Aorta (tissue), 5 donors: ENCODE data around the gene CDCA7L. TPM values are rescaled to one million over a fixed set of nuclear protein-coding genes. Genes with fewer than 3 reads are reported as not detected.

ENCODE experiments used
- ATAC-seq: fragments of 200-7000 bp; cut with Tn5 transposase; one replicate; pipeline ENCODE4 v1.9.1; 2022; ENCODE audit warnings: moderate library complexity; ENCODE audit not compliant: low FRiP score
- DNase-seq, 2 donors: peaks; one replicate each; pipeline ENCODE4 v3.0.0-alpha.2; 2020
- H3K27ac ChIP-seq, 2 donors: one replicate each; pipeline ENCODE4 v1.5.1; 2013; ENCODE audit warnings: low read length in 2 of 2, mild to moderate bottlenecking in 2 of 2, moderate library complexity in 2 of 2, control low read depth in 1 of 2, inconsistent platforms in 1 of 2, low read depth in 1 of 2
- H3K27me3 ChIP-seq, 2 donors: one replicate each; pipeline ENCODE4 v1.6.1; 2013; ENCODE audit warnings: control low read depth in 1 of 2, low read length in 1 of 2, mild to moderate bottlenecking in 1 of 2, moderate library complexity in 1 of 2; ENCODE audit not compliant: insufficient read depth in 2 of 2, control insufficient read depth in 1 of 2
- H3K36me3 ChIP-seq, 2 donors: one replicate each; pipeline ENCODE4 v1.6.1; 2013; ENCODE audit warnings: control low read depth in 1 of 2, low read length in 1 of 2, mild to moderate bottlenecking in 1 of 2; ENCODE audit not compliant: insufficient read depth in 2 of 2, control insufficient read depth in 1 of 2
- H3K4me1 ChIP-seq, 2 donors: one replicate each; pipeline ENCODE4 v1.6.1; 2013; ENCODE audit warnings: low read length in 2 of 2, control low read depth in 1 of 2, mild to moderate bottlenecking in 1 of 2, moderate library complexity in 1 of 2; ENCODE audit not compliant: insufficient read depth in 2 of 2, control insufficient read depth in 1 of 2
- H3K4me3 ChIP-seq, 2 donors: one replicate each; pipeline ENCODE4 v1.5.1; 2013; ENCODE audit warnings: low read length in 2 of 2, control low read depth in 1 of 2, mild to moderate bottlenecking in 1 of 2
- H3K9me3 ChIP-seq: one replicate; pipeline ENCODE4 v1.6.1; 2013; ENCODE audit warnings: mild to moderate bottlenecking, low read length; ENCODE audit not compliant: control insufficient read depth
- WGBS, 2 donors: extraction: QIAGEN DNeasy Blood & Tissue Kit; methylation state at CpG; one replicate each; pipeline ENCODE4 v1.1.7; 2013; 5-methylcytosine and 5-hydroxymethylcytosine counted together
- intact Hi-C, 2 donors: fragments of 100-400 bp; cut with DNase I; formaldehyde crosslinking; loops; one replicate each; pipeline versions ENCODE4 v1.14.2 to v1.15.0; 2022
- polyA plus RNA-seq, 2 donors: library from polyadenylated mRNA; stranded (reverse); fragments of 200-250 nt; gene quantifications; one replicate each; pipeline ENCODE4 v1.2.3, GENCODE V29; 2013
- total RNA-seq, 2 donors: library from RNA; stranded (reverse); fragmentation: NEBNext Ultra II Directional; extraction: Animal tissue kit (Norgen Biotek cat#: 25700); gene quantifications; one replicate each; pipeline ENCODE4 v1.2.1, GENCODE V29; 2021
- donor health status: healthy with polysubstance abuse.
- donor health status: Bipolar disorder and iron deficiency.
- donor health status: DM: no; HTN: no; CAD: no.
- donor health status: DM: no; HTN: no; CAD: no.
- donor health status: DM: yes; HTN: yes; CAD: no.

CDCA7L gene
- total and polyA plus RNA-seq, 4 donors, result 4.1 to 7.2 (median 4.9) TPM

DNA sequence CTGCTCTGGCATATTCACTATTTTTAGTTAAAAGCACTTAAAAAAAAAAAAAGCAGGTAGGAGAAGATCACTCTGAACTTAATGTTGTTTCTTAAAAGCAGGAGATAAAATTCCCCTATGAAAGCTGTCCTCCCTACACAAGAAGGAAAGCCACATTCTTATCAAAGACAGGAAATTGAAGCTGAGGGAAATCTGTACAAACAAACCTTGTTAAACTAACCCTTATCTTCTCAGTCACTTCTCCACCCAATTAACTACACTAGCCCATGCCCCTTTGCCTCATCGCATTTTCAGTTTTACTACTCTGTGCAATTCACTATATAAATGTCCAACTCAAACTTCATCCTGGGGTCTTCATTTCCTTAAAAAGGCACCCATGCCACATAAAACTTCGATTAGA, 2.7 kb upstream of the CDCA7L start:
- Histone ChIP-seq H3K4me1 (no peaks in the 10 kb centered on the region), H3K9me3 (no peaks in the 10 kb centered on the region), H3K36me3 (no peaks in the 10 kb centered on the region), H3K27ac (no peak overlapping the region), H3K4me3 (no peak overlapping the region), H3K27me3 (no peaks in the 10 kb centered on the region)
- intact Hi-C loops, result no loop called here
- DNase-seq (no peak), ATAC-seq (no peak)
- WGBS, 2 donors, result 84 to 95% methylated on average over 2 of the region's 2 CpGs

GRCh38 chr7:21947946-21948345, 2.2 kb upstream of the CDCA7L start:
- Histone ChIP-seq H3K4me1 (no peaks in the 10 kb centered on the region), H3K27me3 (no peaks in the 10 kb centered on the region), H3K9me3 (no peaks in the 10 kb centered on the region), H3K27ac (no peak overlapping the region), H3K36me3 (no peaks in the 10 kb centered on the region), H3K4me3 (no peak overlapping the region)
- DNase-seq, result no peak
- intact Hi-C loops, result no loop called here
- ATAC-seq, result no peak
- WGBS, 2 donors, result 65 to 68% methylated on average over 2 of the region's 2 CpGs

DNA sequence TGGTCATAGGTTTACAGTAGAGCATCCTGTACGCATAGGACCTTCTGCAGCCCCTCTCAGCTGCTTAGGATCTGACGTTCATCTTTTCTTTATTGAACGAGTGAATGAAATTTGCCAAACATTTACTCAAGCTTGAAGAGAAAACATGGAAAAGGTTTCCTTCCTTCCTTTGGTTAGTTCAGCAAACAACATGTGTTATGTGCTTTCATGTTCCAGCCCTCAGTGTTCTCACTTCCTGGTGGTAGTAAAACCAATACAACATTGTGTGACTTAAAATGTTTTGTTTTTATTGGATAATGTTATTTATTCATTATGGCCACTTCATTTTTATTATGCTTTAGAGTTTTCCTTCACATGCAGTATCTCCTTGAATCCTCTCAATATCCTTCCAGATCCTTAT, 1.4 kb upstream of the CDCA7L start:
- intact Hi-C loops, result no loop called here
- Histone ChIP-seq H3K27ac (no peak overlapping the region), H3K27me3 (no peaks in the 10 kb centered on the region), H3K4me3 (no peak overlapping the region), H3K4me1 (no peaks in the 10 kb centered on the region), H3K9me3 (no peaks in the 10 kb centered on the region), H3K36me3 (no peaks in the 10 kb centered on the region)
- WGBS, 2 donors, result 49 to 59% methylated on average over 3 of the region's 3 CpGs
- ATAC-seq (no peak), DNase-seq (no peak)

- Histone ChIP-seq H3K4me1 (no peaks in the 10 kb centered on the region), H3K27ac (no peak overlapping the region), H3K9me3 (no peaks in the 10 kb centered on the region), H3K36me3 (no peaks in the 10 kb centered on the region), H3K4me3 (peak overlapping the region in 1 of 2 donors; percentile 63), H3K27me3 (no peaks in the 10 kb centered on the region)
- no peak for ATAC-seq
- intact Hi-C loops, result no loop called here
- 32% methylated on average over 8 of the region's 8 CpGs for WGBS, 2 donors
- no peak for DNase-seq
Measured at GRCh38 chr7:21946222-21946709, 567 bp upstream of the CDCA7L start.

- Histone ChIP-seq H3K27ac (no peak overlapping the region), H3K36me3 (no peaks in the 10 kb centered on the region), H3K27me3 (no peaks in the 10 kb centered on the region), H3K4me3 (peak overlapping the region in 1 of 2 donors; percentile 63), H3K9me3 (no peaks in the 10 kb centered on the region), H3K4me1 (no peaks in the 10 kb centered on the region)
- 0 to 1% methylated on average over 34 of the region's 34 CpGs for WGBS, 2 donors
- intact Hi-C loops, result no loop called here
- ATAC-seq (no peak), DNase-seq (no peak)
Measured at GRCh38 chr7:21944616-21945453, 864 bp downstream of the CDCA7L start.

DNA sequence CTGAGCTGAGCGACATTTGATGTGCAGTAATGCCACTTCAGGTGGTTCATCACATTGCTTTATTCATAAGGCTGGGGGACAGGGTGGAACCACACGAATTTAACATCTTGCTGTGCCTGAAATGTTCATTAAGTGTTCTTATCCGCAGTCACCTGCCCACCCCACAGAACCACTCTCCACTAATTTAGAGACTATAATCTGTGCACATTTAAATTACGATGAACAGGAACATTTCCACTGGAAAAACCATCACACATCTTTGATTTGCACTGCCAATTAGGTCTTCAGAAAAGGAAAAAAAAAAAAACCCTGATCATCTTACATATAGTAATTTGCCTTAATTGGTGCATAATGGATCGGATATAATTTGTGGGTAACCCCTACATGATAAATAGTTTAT, 2.3 kb downstream of the CDCA7L start:
- intact Hi-C loops, result no loop called here
- 96 to 98% methylated on average over 5 of the region's 5 CpGs for WGBS, 2 donors
- H3K4me3 ChIP-seq, result no peak overlapping the region

DNA sequence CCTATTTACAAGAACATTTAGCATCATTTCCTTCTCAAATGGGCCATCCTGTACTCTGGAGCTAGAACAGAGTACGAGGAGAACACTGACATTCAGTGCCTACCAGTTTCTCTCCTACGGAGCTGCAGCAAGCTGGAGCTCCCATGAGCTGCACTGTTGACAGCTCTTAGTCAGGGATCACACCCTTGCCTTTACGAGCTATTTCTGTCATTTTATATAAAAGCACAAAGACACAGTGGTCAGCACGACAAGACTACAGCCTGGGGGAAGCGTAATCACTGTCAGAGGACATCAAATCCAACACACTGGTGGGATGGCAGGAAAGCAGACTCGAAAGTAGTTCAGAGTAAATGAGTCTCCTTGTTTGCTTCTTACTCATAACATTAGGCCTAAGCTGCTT, 2.7 kb downstream of the CDCA7L start:
- WGBS, 2 donors, result 85 to 92% methylated on average over 6 of the region's 6 CpGs
- Histone ChIP-seq H3K36me3 (no peaks in the 10 kb centered on the region), H3K9me3 (no peaks in the 10 kb centered on the region), H3K27ac (no peak overlapping the region), H3K27me3 (no peaks in the 10 kb centered on the region), H3K4me1 (no peaks in the 10 kb centered on the region), H3K4me3 (no peak overlapping the region)
- no peak for ATAC-seq
- intact Hi-C loops, result no loop called here
- DNase-seq, result no peak

More for the DNA sequence above, 2.3 kb downstream of the CDCA7L start:
- Histone ChIP-seq H3K27me3 (no peaks in the 10 kb centered on the region), H3K9me3 (no peaks in the 10 kb centered on the region), H3K36me3 (no peaks in the 10 kb centered on the region), H3K27ac (no peak overlapping the region), H3K4me1 (no peaks in the 10 kb centered on the region)
- no peak for DNase-seq
- no peak for ATAC-seq

DNA sequence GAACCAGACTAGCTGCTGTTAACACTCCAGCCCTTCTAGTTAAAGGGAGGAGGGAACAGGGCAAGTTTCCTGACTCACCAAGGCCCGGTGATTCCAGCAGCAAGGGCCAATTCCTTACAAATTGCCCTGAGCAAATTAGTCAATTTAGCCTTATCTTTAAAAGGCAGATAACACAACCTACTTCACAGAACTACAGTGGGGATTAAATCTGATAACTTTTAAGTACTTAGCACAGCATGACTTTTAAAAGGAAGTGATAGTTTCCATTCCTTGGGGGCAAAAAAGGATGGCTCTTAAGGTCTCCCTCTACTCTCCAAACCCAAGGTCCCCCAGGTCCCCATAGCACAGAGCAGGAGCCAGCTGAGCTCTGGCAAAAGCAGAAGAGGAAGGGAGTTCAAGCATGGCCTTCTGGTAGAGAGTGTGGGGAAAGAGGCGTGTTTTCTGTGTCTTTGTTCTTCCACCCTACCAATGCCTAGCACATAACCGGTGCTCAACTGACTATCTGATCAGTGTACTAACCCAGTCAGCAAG, 4.0 kb downstream of the CDCA7L start:
- WGBS, 2 donors, result 64 to 65% methylated on average over 3 of the region's 3 CpGs
- Histone ChIP-seq H3K4me3 (no peak overlapping the region), H3K27ac (no peak overlapping the region), H3K36me3 (no peaks in the 10 kb centered on the region), H3K27me3 (no peaks in the 10 kb centered on the region), H3K4me1 (no peaks in the 10 kb centered on the region), H3K9me3 (no peaks in the 10 kb centered on the region)
- DNase-seq (no peak), ATAC-seq (no peak)
- intact Hi-C loops, result no loop called here

GRCh38 chr7:21939858-21940372, 5.8 kb downstream of the CDCA7L start:
- ATAC-seq (no peak), DNase-seq (no peak)
- no peak overlapping the region for H3K27ac ChIP-seq
- 93 to 97% methylated on average over 3 of the region's 3 CpGs for WGBS, 2 donors
- intact Hi-C loops, result no loop called here
- H3K9me3 ChIP-seq, result no peaks in the 10 kb centered on the region
- no peaks in the 10 kb centered on the region for H3K27me3 ChIP-seq
- H3K36me3 ChIP-seq, result no peaks in the 10 kb centered on the region
- no peaks in the 10 kb centered on the region for H3K4me1 ChIP-seq
- H3K4me3 ChIP-seq, result no peak overlapping the region
